Peyer's patch (tissue), 4 donors: ENCODE results near the gene RNMT. TPM values are rescaled to one million over a fixed set of nuclear protein-coding genes. Genes with fewer than 3 reads are reported as not detected.
"Not testable (repeated sequence)": the region's sequence is repeated elsewhere in the genome, so short reads cannot be mapped to it uniquely, and the experiment has no call there.

Source experiments
- DNase-seq, 3 donors: peaks; one replicate each; pipeline ENCODE4 v3.0.0-alpha.2; 2017 to 2019
- H3K27ac ChIP-seq, 4 donors: fragments of 200-600 bp; sonication (generic); one replicate each; pipeline ENCODE4 v1.5.1; 2016 to 2019
- H3K27me3 ChIP-seq, 2 donors: fragments of 200-600 bp; sonication (generic); one replicate each; pipeline ENCODE4 v1.5.1; 2019
- H3K36me3 ChIP-seq, 3 donors: fragments of 200-600 bp; sonication (generic); one replicate each; pipeline ENCODE4 v1.5.1; 2016 to 2019
- H3K4me1 ChIP-seq, 4 donors: fragments of 200-600 bp; sonication (generic); one replicate each; pipeline ENCODE4 v1.5.1; 2016 to 2019
- H3K4me3 ChIP-seq, 4 donors: fragments of 200-600 bp; sonication (generic); 1 replicate in 3 of 4; 2 replicates in 1 of 4; pipeline ENCODE4 v1.5.1; 2016 to 2019; ENCODE audit warnings: mild to moderate bottlenecking in 1 of 4
- H3K9me3 ChIP-seq, 4 donors: fragments of 200-600 bp; sonication (generic); one replicate each; pipeline ENCODE4 v1.5.1; 2016 to 2019; ENCODE audit warnings: mild to moderate bottlenecking in 1 of 4
- POLR2A ChIP-seq, 2 donors: fragments of 450-650 bp; IDR thresholded peaks; one replicate each; pipeline ENCODE4 v1.5.1; 2017; ENCODE audit warnings: antibody characterized with exemption in 2 of 2, mild to moderate bottlenecking in 2 of 2, moderate library complexity in 2 of 2
- total RNA-seq, 4 donors: library from RNA; depleted of rRNA; stranded (reverse); fragments of >200 nt; gene quantifications; one replicate each; pipeline ENCODE4 v1.1.0, GENCODE V29; 2016
- TF ChIP-seq, protein P1 (sequence below), 6 experiments: fragments of 450-650 bp in 4 of 6; fragments of 200-600 bp in 2 of 6; sonication (generic) in 1 of 6; IDR thresholded peaks; one replicate each; pipeline ENCODE4 v1.5.1; 2017 to 2019; ENCODE audit warnings: antibody characterized with exemption in 6 of 6, mild to moderate bottlenecking in 3 of 6, moderate library complexity in 1 of 6

The RNMT gene
- total RNA-seq: 10 to 100 TPM; 13.4 to 23.1 (median 16.6) TPM

- Histone ChIP-seq H3K36me3 (peaks cover 0 to 1% (median 0%) of the 10 kb centered on the region in 3 donors), H3K4me3 (peak within 1 kb of the TSS; percentile 66 to 92 (median 78)), H3K27ac (peak within 1 kb of the TSS; percentile 88 to 92 (median 90)), H3K4me1 (peaks cover 0 to 22% (median 3%) of the 10 kb centered on the region in 4 donors), H3K27me3 (no peaks in the 10 kb centered on the region), H3K9me3 (no peaks in the 10 kb centered on the region)
- DNase-seq: peak; percentile 95 to 98 (median 97)
- peak; percentile 28 to 59 for TF ChIP-seq POLR2A (IDR thresholded peaks at IDR 0.05)
- TF ChIP-seq, protein P1, sequence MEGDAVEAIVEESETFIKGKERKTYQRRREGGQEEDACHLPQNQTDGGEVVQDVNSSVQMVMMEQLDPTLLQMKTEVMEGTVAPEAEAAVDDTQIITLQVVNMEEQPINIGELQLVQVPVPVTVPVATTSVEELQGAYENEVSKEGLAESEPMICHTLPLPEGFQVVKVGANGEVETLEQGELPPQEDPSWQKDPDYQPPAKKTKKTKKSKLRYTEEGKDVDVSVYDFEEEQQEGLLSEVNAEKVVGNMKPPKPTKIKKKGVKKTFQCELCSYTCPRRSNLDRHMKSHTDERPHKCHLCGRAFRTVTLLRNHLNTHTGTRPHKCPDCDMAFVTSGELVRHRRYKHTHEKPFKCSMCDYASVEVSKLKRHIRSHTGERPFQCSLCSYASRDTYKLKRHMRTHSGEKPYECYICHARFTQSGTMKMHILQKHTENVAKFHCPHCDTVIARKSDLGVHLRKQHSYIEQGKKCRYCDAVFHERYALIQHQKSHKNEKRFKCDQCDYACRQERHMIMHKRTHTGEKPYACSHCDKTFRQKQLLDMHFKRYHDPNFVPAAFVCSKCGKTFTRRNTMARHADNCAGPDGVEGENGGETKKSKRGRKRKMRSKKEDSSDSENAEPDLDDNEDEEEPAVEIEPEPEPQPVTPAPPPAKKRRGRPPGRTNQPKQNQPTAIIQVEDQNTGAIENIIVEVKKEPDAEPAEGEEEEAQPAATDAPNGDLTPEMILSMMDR (IDR thresholded peaks at IDR 0.05): no peak
These were observed at the start of gene RNMT, which contains the start of gene FAM210A for GRCh38 chr18:13726232-13726971. Gene RNMT, plus strand, starts transcription at chr18:13726673. Its CDS starts 4,845 bp downstream, at chr18:13731518. Gene FAM210A, minus strand, starts transcription at chr18:13726558. Its CDS starts 44,481 bp downstream, at chr18:13682077.

DNA sequence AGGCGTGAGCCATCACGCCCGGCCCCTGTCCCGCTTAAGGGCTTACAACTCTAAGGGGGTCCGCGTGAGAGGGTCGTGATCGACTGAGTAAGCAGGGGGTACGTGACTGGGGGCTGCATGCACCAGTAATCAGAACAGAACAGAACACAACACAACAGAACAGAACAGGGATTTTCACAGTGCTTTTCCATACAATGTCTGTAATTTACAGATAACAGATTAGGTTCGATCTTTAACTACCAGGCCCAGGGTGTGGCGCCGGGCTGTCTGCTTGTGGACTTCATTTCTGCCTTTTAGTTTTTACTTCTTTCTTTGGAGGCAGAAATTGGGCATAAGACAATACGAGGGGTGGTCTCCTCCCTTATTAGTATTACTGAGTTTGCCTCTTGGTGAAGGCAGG is 49.1 kb upstream of the RNMT start:
- H3K36me3 ChIP-seq, H3K4me1 ChIP-seq: not testable (repeated sequence)

DNA sequence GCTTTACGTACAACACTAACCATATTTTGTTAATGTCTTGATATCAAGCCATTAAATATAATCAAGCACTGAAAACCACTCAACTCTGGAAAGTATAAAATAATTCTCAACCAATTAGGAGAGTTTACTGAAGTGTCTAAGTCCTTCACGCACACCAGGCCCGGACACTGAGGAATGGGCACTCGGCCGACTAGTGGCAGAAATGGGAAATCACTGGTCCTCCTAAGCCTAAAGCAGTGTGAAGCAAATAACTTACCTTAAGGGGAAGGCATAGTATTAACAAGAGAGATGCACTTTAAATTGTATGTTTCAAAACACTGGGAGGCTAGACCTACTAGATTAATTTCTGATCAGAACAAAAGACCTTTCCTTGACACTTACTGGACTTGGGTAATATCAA is 45.9 kb upstream of the RNMT start:
- Histone ChIP-seq H3K27me3 (no peaks in the 10 kb centered on the region), H3K36me3 (no peaks in the 10 kb centered on the region), H3K27ac (no peak overlapping the region), H3K4me1 (no peaks in the 10 kb centered on the region), H3K9me3 (no peaks in the 10 kb centered on the region), H3K4me3 (no peak overlapping the region)
- TF ChIP-seq POLR2A (IDR thresholded peaks at IDR 0.05): no peak
- TF ChIP-seq, protein P1 (IDR thresholded peaks at IDR 0.05): peak in 4 of 6 experiments; percentile 15 to 31 (median 26)
- DNase-seq: no peak

More for the DNA sequence above, 49.1 kb upstream of the RNMT start:
- DNase-seq, H3K27ac ChIP-seq, H3K4me3 ChIP-seq, H3K9me3 ChIP-seq, H3K27me3 ChIP-seq: not testable (repeated sequence)

- Histone ChIP-seq H3K27me3 (no peaks in the 10 kb centered on the region), H3K36me3 (no peaks in the 10 kb centered on the region), H3K27ac (no peak overlapping the region), H3K9me3 (no peaks in the 10 kb centered on the region), H3K4me1 (no peaks in the 10 kb centered on the region), H3K4me3 (no peak overlapping the region)
- DNase-seq: no peak
- TF ChIP-seq POLR2A (IDR thresholded peaks at IDR 0.05): no peak
- TF ChIP-seq, protein P1 (IDR thresholded peaks at IDR 0.05): no peak
These were observed 44.8 kb upstream of the RNMT start for GRCh38 chr18:13681701-13682100.

DNA sequence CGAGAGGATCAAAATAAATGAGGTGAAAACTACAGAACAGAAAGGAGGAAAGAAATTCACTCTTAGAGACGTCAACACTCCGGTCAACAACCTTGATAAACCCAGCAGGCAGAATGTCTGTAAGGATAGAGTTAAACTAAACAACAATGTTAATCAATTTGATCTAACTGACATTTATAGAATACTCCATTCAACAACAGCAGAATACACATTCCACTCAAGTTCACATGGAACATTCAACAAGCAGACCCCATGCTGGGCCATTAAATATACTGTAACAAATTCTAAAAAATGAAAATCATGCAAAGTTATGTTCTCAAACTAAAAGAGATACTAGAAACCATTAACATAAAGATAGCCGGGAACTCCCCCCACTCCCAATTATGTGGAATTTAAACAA is 41.9 kb upstream of the RNMT start:
- Histone ChIP-seq H3K27ac (no peak overlapping the region), H3K27me3 (no peaks in the 10 kb centered on the region), H3K36me3 (no peaks in the 10 kb centered on the region), H3K9me3 (no peaks in the 10 kb centered on the region), H3K4me1 (no peaks in the 10 kb centered on the region), H3K4me3 (no peak overlapping the region)
- DNase-seq: no peak
- TF ChIP-seq, protein P1 (IDR thresholded peaks at IDR 0.05): no peak
- TF ChIP-seq POLR2A (IDR thresholded peaks at IDR 0.05): no peak
